Urinary bladder (tissue), 4 donors: ENCODE data around the gene SEPTIN5. TPM values are rescaled to one million over a fixed set of nuclear protein-coding genes. Genes with fewer than 3 reads are reported as not detected.
A peak's percentile ranks its signal among the peaks of the same experiment; 100 is the strongest.

Source experiments
- DNase-seq: peaks from one replicate; pipeline ENCODE4 v3.0.0-alpha.2; 2015; ENCODE audit errors: extremely low spot score
- H3K27ac ChIP-seq: one replicate; pipeline ENCODE4 v1.5.1; 2013; ENCODE audit warnings: low read depth, mild to moderate bottlenecking, moderate library complexity
- H3K36me3 ChIP-seq: one replicate; pipeline ENCODE4 v1.6.1; 2013; ENCODE audit warnings: mild to moderate bottlenecking, moderate library complexity; ENCODE audit not compliant: insufficient read depth
- H3K4me1 ChIP-seq: one replicate; pipeline ENCODE4 v1.6.1; 2013; ENCODE audit warnings: mild to moderate bottlenecking, moderate library complexity; ENCODE audit not compliant: insufficient read depth
- H3K4me3 ChIP-seq: one replicate; pipeline ENCODE4 v1.5.1; 2013; ENCODE audit warnings: low read depth, low read length
- WGBS: extraction: QIAGEN DNeasy Blood & Tissue Kit; methylation state at CpG from one replicate; pipeline ENCODE4 v1.1.7; 2013; 5-methylcytosine and 5-hydroxymethylcytosine counted together
- polyA plus RNA-seq: library from polyadenylated mRNA; stranded (reverse); fragments of 200-250 nt; gene quantifications from one replicate; pipeline ENCODE4 v1.2.3, GENCODE V29; 2013
- total RNA-seq: library from RNA; depleted of rRNA; stranded (reverse); fragments of >200 nt; gene quantifications from one replicate; pipeline ENCODE4 v1.2.3, GENCODE V29; 2014
- donor health status: healthy with polysubstance abuse.
- donor health status: healthy.

Gene SEPTIN5
- total RNA-seq (25.6 TPM), polyA plus RNA-seq (20.9 TPM)

- H3K4me1 ChIP-seq, result no peaks in the 10 kb centered on the region
- H3K27ac ChIP-seq, result no peak within 1 kb of the TSS
- 1% methylated on average over 100 of the region's 106 CpGs for WGBS
- H3K4me3 ChIP-seq, result peak within 1 kb of the TSS; percentile 49
- no peak for DNase-seq
- no peaks in the 10 kb centered on the region for H3K36me3 ChIP-seq
Observed at GRCh38 chr22:19714312-19715187, at the start of gene SEPTIN5. Gene SEPTIN5 (plus strand): TSS chr22:19714503. CDS start chr22:19714589, 86 bp downstream.

- 92% methylated on average over 19 of the region's 19 CpGs for whole genome bisulfite sequencing
- H3K36me3 ChIP-seq, result no peaks in the 10 kb centered on the region
- H3K4me3 ChIP-seq, result no peak overlapping the region
- H3K4me1 ChIP-seq, result no peaks in the 10 kb centered on the region
- no peak for DNase-seq
- H3K27ac ChIP-seq, result no peak overlapping the region
Observed at GRCh38 chr22:19664951-19665783, 49.1 kb upstream of the SEPTIN5 start.

GRCh38 chr22:19665784-19666672 is 48.3 kb upstream of the SEPTIN5 start:
- H3K4me3 ChIP-seq, result no peak overlapping the region
- 82% methylated on average over 26 of the region's 26 CpGs for WGBS
- DNase-seq, result no peak
- H3K4me1 ChIP-seq, result no peaks in the 10 kb centered on the region
- H3K27ac ChIP-seq, result no peak overlapping the region
- H3K36me3 ChIP-seq, result no peaks in the 10 kb centered on the region

- DNase-seq, result no peak
- Histone ChIP-seq H3K36me3 (no peaks in the 10 kb centered on the region), H3K4me1 (no peaks in the 10 kb centered on the region), H3K4me3 (no peak overlapping the region), H3K27ac (no peak overlapping the region)
- WGBS, result 62% methylated on average over 21 of the region's 21 CpGs
Observed at GRCh38 chr22:19666673-19667593, 47.4 kb upstream of the SEPTIN5 start.

DNA sequence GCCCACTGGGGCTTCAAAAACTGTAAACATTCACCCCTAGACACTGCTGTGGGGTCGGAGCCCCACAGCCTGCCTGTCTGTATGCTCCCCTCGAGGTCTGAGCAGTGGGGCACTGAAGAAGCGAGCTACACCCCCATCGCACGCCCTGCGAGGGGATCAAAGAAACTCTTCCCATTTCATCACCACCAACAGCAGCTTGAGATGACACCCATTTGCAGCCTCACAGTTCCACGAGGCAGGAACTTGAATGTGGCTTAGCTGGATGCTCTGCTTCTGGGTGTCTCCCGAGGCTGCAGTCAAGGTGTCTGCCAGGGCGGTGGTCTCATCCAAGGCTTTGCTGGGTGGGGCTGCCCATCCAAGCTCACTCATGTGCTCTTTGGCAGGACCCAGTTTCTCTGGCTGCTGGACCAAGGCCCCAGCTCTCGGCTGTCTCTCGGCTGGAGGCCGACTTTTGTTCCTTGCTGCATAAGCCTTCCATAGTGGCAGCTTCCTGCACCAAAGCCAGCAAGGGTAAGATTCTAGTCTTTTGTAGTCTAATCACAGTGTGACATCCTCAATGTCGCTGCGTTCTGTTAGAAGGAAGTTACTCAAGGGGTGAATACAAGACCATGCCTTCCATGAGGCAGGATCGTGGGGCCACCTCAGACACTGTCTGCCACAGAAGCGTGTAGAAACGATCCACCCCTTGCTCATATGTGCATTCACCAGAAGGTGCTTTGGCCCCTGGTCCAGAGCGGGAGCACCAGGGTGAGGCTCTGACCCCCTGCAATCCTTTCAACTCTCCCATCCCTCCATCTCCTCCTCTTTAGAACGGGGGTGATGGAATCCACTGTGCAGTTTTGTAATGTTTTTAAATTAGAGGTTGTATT is 46.2 kb upstream of the SEPTIN5 start:
- no peak overlapping the region for H3K4me3 ChIP-seq
- DNase-seq, result no peak
- H3K4me1 ChIP-seq, result no peaks in the 10 kb centered on the region
- H3K27ac ChIP-seq, result no peak overlapping the region
- no peaks in the 10 kb centered on the region for H3K36me3 ChIP-seq
- 86% methylated on average over 19 of the region's 19 CpGs for WGBS

DNA sequence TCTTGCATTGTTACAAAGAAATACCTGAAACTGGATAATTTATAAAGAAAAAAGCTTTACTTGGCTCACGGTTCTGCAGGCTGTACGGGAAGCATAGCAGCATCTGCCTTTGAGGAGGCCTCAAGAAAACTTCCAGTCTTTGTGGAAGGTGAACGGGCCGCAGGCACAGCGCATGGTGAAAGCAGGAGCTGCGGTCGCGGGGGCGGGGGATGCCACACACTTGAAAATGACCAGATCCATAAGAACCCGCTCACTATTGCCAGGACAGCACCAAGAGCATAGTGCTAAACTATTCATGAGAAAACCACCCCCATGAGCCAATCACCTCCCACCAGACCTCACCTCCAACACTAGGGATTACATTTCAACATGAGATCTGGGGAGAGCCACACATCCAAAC is 45.6 kb upstream of the SEPTIN5 start:
- Histone ChIP-seq H3K36me3 (no peaks in the 10 kb centered on the region), H3K27ac (no peak overlapping the region), H3K4me1 (no peaks in the 10 kb centered on the region), H3K4me3 (no peak overlapping the region)
- DNase-seq, result no peak
- WGBS, result 90% methylated on average over 10 of the region's 10 CpGs

- Histone ChIP-seq H3K4me1 (no peaks in the 10 kb centered on the region), H3K36me3 (no peaks in the 10 kb centered on the region), H3K27ac (no peak overlapping the region), H3K4me3 (no peak overlapping the region)
- WGBS, result 75% methylated on average over 4 of the region's 4 CpGs
- DNase-seq, result no peak
Observed at GRCh38 chr22:19669570-19669969, 44.7 kb upstream of the SEPTIN5 start.

- no peaks in the 10 kb centered on the region for H3K4me1 ChIP-seq
- WGBS, result 89% methylated on average over 3 of the region's 3 CpGs
Observed at GRCh38 chr22:19671316-19671715, 43.0 kb upstream of the SEPTIN5 start.

GRCh38 chr22:19672054-19672776 is 42.1 kb upstream of the SEPTIN5 start:
- Histone ChIP-seq H3K27ac (no peak overlapping the region), H3K4me3 (no peak overlapping the region), H3K4me1 (no peaks in the 10 kb centered on the region), H3K36me3 (no peaks in the 10 kb centered on the region)
- WGBS, result 87% methylated on average over 9 of the region's 9 CpGs
- DNase-seq, result no peak

More at GRCh38 chr22:19671316-19671715, 43.0 kb upstream of the SEPTIN5 start:
- Histone ChIP-seq H3K4me3 (no peak overlapping the region), H3K27ac (no peak overlapping the region), H3K36me3 (no peaks in the 10 kb centered on the region)
- DNase-seq, result no peak

DNA sequence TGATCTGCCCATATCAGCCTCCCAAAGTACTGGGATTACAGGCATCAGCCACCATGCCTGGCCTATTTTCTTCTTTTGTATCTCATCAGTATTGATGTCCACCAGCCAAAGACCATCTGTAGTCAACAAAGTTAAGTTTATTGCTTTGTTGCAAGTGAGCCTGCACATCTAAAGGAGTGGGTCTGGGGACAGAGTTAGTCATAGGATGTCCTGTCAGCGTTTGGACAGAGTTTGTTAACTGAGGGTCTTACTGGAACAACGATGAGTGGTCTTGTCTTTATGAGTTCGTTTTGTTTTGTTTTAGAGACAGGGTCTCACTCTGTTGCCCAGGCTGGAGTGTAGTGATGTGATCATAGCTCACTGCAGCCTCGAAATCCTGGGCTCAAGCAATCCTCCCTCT is 40.6 kb upstream of the SEPTIN5 start:
- Histone ChIP-seq H3K36me3 (no peaks in the 10 kb centered on the region), H3K4me1 (no peaks in the 10 kb centered on the region), H3K27ac (no peak overlapping the region), H3K4me3 (no peak overlapping the region)
- DNase-seq, result no peak
- WGBS, result 73% methylated on average over 4 of the region's 4 CpGs

- H3K27ac ChIP-seq, result no peak overlapping the region
- H3K4me3 ChIP-seq, result no peak overlapping the region
- DNase-seq, result no peak
- H3K36me3 ChIP-seq, result no peaks in the 10 kb centered on the region
- WGBS, result 61% methylated on average over 11 of the region's 11 CpGs
- no peaks in the 10 kb centered on the region for H3K4me1 ChIP-seq
Observed at GRCh38 chr22:19674129-19674928, 40.0 kb upstream of the SEPTIN5 start.
